ENCODE measurements around the gene XYLT1.

XYLT1 gene

GRCh38 chr16:17176199-17176598 lies 294.6 kb downstream of the XYLT1 start:
- Mint-ChIP-seq H3K27me3 (ENCODE audit: low read depth) (no peaks in the 10 kb centered on the region), H3K36me3 (ENCODE audit: low read depth) (peaks cover 33% of the 10 kb centered on the region), H3K9me3 (no peaks in the 10 kb centered on the region), H3K4me1 (ENCODE audit: low read depth) (peaks cover 20% of the 10 kb centered on the region), H3K4me3 (no peak overlapping the region), H3K27ac (no peak overlapping the region)
- no peak for DNase-seq (ENCODE audit: low spot score)

- H3K4me3 Mint-ChIP-seq = no peak overlapping the region
- H3K36me3 Mint-ChIP-seq (ENCODE audit: low read depth) = peaks cover 33% of the 10 kb centered on the region
Observed at GRCh38 chr16:17173281-17173680, 297.5 kb downstream of the XYLT1 start.

GRCh38 chr16:17171250-17172143 lies 299.3 kb downstream of the XYLT1 start:
- no peaks in the 10 kb centered on the region for H3K27me3 Mint-ChIP-seq (ENCODE audit: low read depth)
- H3K4me1 Mint-ChIP-seq (ENCODE audit: low read depth) = peaks cover 21% of the 10 kb centered on the region
- no peak overlapping the region for H3K27ac Mint-ChIP-seq
- no peak for DNase-seq (ENCODE audit: low spot score)
- H3K36me3 Mint-ChIP-seq (ENCODE audit: low read depth) = peaks cover 38% of the 10 kb centered on the region
- H3K4me3 Mint-ChIP-seq = no peak overlapping the region
- no peaks in the 10 kb centered on the region for H3K9me3 Mint-ChIP-seq

More at GRCh38 chr16:17173281-17173680, 297.5 kb downstream of the XYLT1 start:
- Mint-ChIP-seq H3K27me3 (ENCODE audit: low read depth) (no peaks in the 10 kb centered on the region), H3K4me1 (ENCODE audit: low read depth) (peaks cover 21% of the 10 kb centered on the region), H3K27ac (no peak overlapping the region), H3K9me3 (no peaks in the 10 kb centered on the region)
- no peak for DNase-seq (ENCODE audit: low spot score)

- H3K27me3 Mint-ChIP-seq (ENCODE audit: low read depth) = no peaks in the 10 kb centered on the region
- DNase-seq (ENCODE audit: low spot score) = no peak
- no peaks in the 10 kb centered on the region for H3K9me3 Mint-ChIP-seq
- H3K36me3 Mint-ChIP-seq (ENCODE audit: low read depth) = peaks cover 31% of the 10 kb centered on the region
- no peak overlapping the region for H3K4me3 Mint-ChIP-seq
- H3K27ac Mint-ChIP-seq = no peak overlapping the region
- H3K4me1 Mint-ChIP-seq (ENCODE audit: low read depth) = peaks cover 21% of the 10 kb centered on the region
Observed at GRCh38 chr16:17170435-17170834, 300.3 kb downstream of the XYLT1 start.

GRCh38 chr16:17168181-17168580 lies 302.6 kb downstream of the XYLT1 start:
- Mint-ChIP-seq H3K27me3 (ENCODE audit: low read depth) (no peaks in the 10 kb centered on the region), H3K4me3 (no peak overlapping the region), H3K36me3 (ENCODE audit: low read depth) (peaks cover 19% of the 10 kb centered on the region), H3K27ac (no peak overlapping the region), H3K4me1 (ENCODE audit: low read depth) (peaks cover 15% of the 10 kb centered on the region), H3K9me3 (no peaks in the 10 kb centered on the region)
- no peak for DNase-seq (ENCODE audit: low spot score)

- Mint-ChIP-seq H3K4me1 (ENCODE audit: low read depth) (peaks cover 4% of the 10 kb centered on the region), H3K27ac (no peak overlapping the region), H3K36me3 (ENCODE audit: low read depth) (peaks cover 17% of the 10 kb centered on the region), H3K27me3 (ENCODE audit: low read depth) (no peaks in the 10 kb centered on the region), H3K4me3 (no peak overlapping the region), H3K9me3 (no peaks in the 10 kb centered on the region)
- no peak for DNase-seq (ENCODE audit: low spot score)
Observed at GRCh38 chr16:17166095-17166494, 304.7 kb downstream of the XYLT1 start.

- no peaks in the 10 kb centered on the region for H3K27me3 Mint-ChIP-seq (ENCODE audit: low read depth)
- H3K27ac Mint-ChIP-seq = no peak overlapping the region
- H3K4me3 Mint-ChIP-seq = no peak overlapping the region
- H3K36me3 Mint-ChIP-seq (ENCODE audit: low read depth) = peaks cover 13% of the 10 kb centered on the region
- DNase-seq (ENCODE audit: low spot score) = no peak
- no peaks in the 10 kb centered on the region for H3K9me3 Mint-ChIP-seq
- peaks cover 4% of the 10 kb centered on the region for H3K4me1 Mint-ChIP-seq (ENCODE audit: low read depth)
Observed at GRCh38 chr16:17162560-17162959, 308.2 kb downstream of the XYLT1 start.

- H3K4me3 Mint-ChIP-seq = no peak overlapping the region
- no peak overlapping the region for H3K27ac Mint-ChIP-seq
- DNase-seq (ENCODE audit: low spot score) = no peak
- peaks cover 15% of the 10 kb centered on the region for H3K36me3 Mint-ChIP-seq (ENCODE audit: low read depth)
- H3K9me3 Mint-ChIP-seq = no peaks in the 10 kb centered on the region
- H3K27me3 Mint-ChIP-seq (ENCODE audit: low read depth) = no peaks in the 10 kb centered on the region
- peaks cover 4% of the 10 kb centered on the region for H3K4me1 Mint-ChIP-seq (ENCODE audit: low read depth)
Observed at GRCh38 chr16:17160920-17161431, 309.8 kb downstream of the XYLT1 start.

GRCh38 chr16:17160285-17160853 lies 310.4 kb downstream of the XYLT1 start:
- Mint-ChIP-seq H3K27me3 (ENCODE audit: low read depth) (no peaks in the 10 kb centered on the region), H3K4me3 (no peak overlapping the region), H3K36me3 (ENCODE audit: low read depth) (peaks cover 15% of the 10 kb centered on the region), H3K9me3 (no peaks in the 10 kb centered on the region), H3K27ac (no peak overlapping the region), H3K4me1 (ENCODE audit: low read depth) (peaks cover 4% of the 10 kb centered on the region)
- no peak for DNase-seq (ENCODE audit: low spot score)

GRCh38 chr16:17159617-17160016 lies 311.1 kb downstream of the XYLT1 start:
- Mint-ChIP-seq H3K27ac (no peak overlapping the region), H3K4me1 (ENCODE audit: low read depth) (peaks cover 4% of the 10 kb centered on the region), H3K27me3 (ENCODE audit: low read depth) (no peaks in the 10 kb centered on the region), H3K4me3 (no peak overlapping the region), H3K9me3 (no peaks in the 10 kb centered on the region), H3K36me3 (ENCODE audit: low read depth) (peaks cover 15% of the 10 kb centered on the region)
- DNase-seq (ENCODE audit: low spot score) = no peak

- H3K27ac Mint-ChIP-seq = no peak overlapping the region
Observed at GRCh38 chr16:17155936-17156335, 314.8 kb downstream of the XYLT1 start.

GRCh38 chr16:17155485-17155884 lies 315.3 kb downstream of the XYLT1 start:
- H3K27me3 Mint-ChIP-seq (ENCODE audit: low read depth) = no peaks in the 10 kb centered on the region
- H3K36me3 Mint-ChIP-seq (ENCODE audit: low read depth) = peaks cover 13% of the 10 kb centered on the region
- H3K4me1 Mint-ChIP-seq (ENCODE audit: low read depth) = no peaks in the 10 kb centered on the region
- no peaks in the 10 kb centered on the region for H3K9me3 Mint-ChIP-seq
- no peak overlapping the region for H3K27ac Mint-ChIP-seq
- no peak overlapping the region for H3K4me3 Mint-ChIP-seq
- DNase-seq (ENCODE audit: low spot score) = no peak

More at GRCh38 chr16:17155936-17156335, 314.8 kb downstream of the XYLT1 start:
- no peaks in the 10 kb centered on the region for H3K27me3 Mint-ChIP-seq (ENCODE audit: low read depth)
- H3K9me3 Mint-ChIP-seq = no peaks in the 10 kb centered on the region
- no peak overlapping the region for H3K4me3 Mint-ChIP-seq
- no peak for DNase-seq (ENCODE audit: low spot score)
- H3K36me3 Mint-ChIP-seq (ENCODE audit: low read depth) = peaks cover 13% of the 10 kb centered on the region
- no peaks in the 10 kb centered on the region for H3K4me1 Mint-ChIP-seq (ENCODE audit: low read depth)

- Mint-ChIP-seq H3K4me3 (no peak overlapping the region), H3K36me3 (ENCODE audit: low read depth) (peaks cover 13% of the 10 kb centered on the region), H3K9me3 (no peaks in the 10 kb centered on the region), H3K27me3 (ENCODE audit: low read depth) (no peaks in the 10 kb centered on the region), H3K27ac (no peak overlapping the region), H3K4me1 (ENCODE audit: low read depth) (no peaks in the 10 kb centered on the region)
- DNase-seq (ENCODE audit: low spot score) = no peak
Observed at GRCh38 chr16:17154981-17155380, 315.8 kb downstream of the XYLT1 start.

GRCh38 chr16:17152311-17152710 lies 318.4 kb downstream of the XYLT1 start:
- Mint-ChIP-seq H3K27ac (no peak overlapping the region), H3K4me3 (no peak overlapping the region), H3K27me3 (ENCODE audit: low read depth) (no peaks in the 10 kb centered on the region), H3K36me3 (ENCODE audit: low read depth) (peaks cover 2% of the 10 kb centered on the region), H3K9me3 (no peaks in the 10 kb centered on the region), H3K4me1 (ENCODE audit: low read depth) (no peaks in the 10 kb centered on the region)
- no peak for DNase-seq (ENCODE audit: low spot score)

Data from T-helper 2 cell treated with Interferon-gamma antibody and Interleukin-4, amounts not matched to agents 5 μg/mL and 100 μg/mL, for 36 hours (primary cell).